Transverse colon (tissue), 4 donors: ENCODE measurements around the gene SARDH.

ENCODE experiments used
- POLR2A ChIP-seq: fragments of 450-650 bp; IDR thresholded peaks from one replicate; pipeline ENCODE4 v1.6.1; 2016; ENCODE audit warnings: antibody characterized with exemption, mild to moderate bottlenecking, moderate library complexity
- POLR2AphosphoS5 ChIP-seq, 3 donors: sonication (generic); formaldehyde crosslinking; IDR thresholded peaks; one replicate each; pipeline ENCODE4 v1.6.1; 2016; ENCODE audit warnings: antibody characterized with exemption in 3 of 3
- TF ChIP-seq, protein P1 (sequence below), 5 experiments: fragments of 200-600 bp in 3 of 5; fragments of 450-650 bp in 2 of 5; sonication (generic) in 3 of 5; IDR thresholded peaks; 1 replicate in 2 of 5; 2 replicates in 3 of 5; pipeline ENCODE4 v1.5.1; 2016 to 2017; ENCODE audit warnings: antibody characterized with exemption in 5 of 5, inconsistent platforms in 3 of 5, mild to moderate bottlenecking in 2 of 5, moderate library complexity in 1 of 5

DNA sequence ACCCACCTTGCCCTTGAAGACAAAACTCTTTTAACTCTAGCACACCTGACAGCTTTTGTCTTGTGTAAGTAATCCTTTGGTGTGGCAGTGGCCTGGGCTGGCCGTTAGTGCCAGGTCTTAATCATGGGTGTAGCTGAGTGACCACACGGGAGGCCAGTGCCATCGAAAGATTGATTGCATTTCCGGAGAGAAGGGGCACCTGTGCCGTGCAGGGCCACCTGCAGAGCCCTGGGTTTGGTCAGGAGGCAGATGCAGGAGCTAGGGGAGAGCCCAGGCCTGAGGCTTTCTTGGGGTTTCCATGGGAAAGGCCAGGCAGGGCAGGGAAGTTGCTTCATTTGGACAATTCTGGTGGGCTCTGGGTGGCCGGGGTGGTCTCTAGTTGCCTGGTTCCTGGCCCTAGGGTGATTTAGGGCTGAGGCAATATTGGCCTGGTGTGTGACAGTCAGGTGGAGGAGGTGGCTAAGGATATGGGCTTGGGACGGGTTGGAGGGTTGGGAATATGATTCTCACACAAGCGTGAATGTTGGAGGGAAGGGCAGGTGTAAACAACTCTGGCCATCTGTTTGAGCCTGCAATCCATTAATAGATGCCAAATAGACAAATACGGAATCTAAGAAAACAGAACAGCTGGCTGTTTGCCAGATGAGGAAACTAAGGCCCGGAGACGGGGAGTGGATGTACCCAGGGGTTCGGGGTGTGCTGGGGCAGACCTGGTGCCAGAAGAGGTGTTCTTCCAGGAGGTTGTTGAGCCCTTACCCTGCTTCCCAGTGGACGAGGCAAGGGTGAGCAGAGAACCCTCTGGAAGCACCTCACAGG lies 97.4 kb downstream of the SARDH start:
- TF ChIP-seq, protein P1, sequence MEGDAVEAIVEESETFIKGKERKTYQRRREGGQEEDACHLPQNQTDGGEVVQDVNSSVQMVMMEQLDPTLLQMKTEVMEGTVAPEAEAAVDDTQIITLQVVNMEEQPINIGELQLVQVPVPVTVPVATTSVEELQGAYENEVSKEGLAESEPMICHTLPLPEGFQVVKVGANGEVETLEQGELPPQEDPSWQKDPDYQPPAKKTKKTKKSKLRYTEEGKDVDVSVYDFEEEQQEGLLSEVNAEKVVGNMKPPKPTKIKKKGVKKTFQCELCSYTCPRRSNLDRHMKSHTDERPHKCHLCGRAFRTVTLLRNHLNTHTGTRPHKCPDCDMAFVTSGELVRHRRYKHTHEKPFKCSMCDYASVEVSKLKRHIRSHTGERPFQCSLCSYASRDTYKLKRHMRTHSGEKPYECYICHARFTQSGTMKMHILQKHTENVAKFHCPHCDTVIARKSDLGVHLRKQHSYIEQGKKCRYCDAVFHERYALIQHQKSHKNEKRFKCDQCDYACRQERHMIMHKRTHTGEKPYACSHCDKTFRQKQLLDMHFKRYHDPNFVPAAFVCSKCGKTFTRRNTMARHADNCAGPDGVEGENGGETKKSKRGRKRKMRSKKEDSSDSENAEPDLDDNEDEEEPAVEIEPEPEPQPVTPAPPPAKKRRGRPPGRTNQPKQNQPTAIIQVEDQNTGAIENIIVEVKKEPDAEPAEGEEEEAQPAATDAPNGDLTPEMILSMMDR (IDR thresholded peaks at IDR 0.05) = no peak
- no peak for TF ChIP-seq POLR2A
- TF ChIP-seq POLR2AphosphoS5 (IDR thresholded peaks at IDR 0.05) = no peak
